A673 (cell line): ENCODE measurements around the gene ETFA. TPM values are rescaled to one million over a fixed set of nuclear protein-coding genes. Genes with fewer than 3 reads are reported as not detected.
A peak's percentile ranks its signal among the peaks of the same experiment; 100 is the strongest.

Experiments
- BruUV-seq: library from RNA; stranded (reverse); fragments of 400-500 nt; replicated peaks from 2 replicates; lab custom pipeline; 2021; lab: Mats Ljungman, UMichigan
- CTCF ChIA-PET: fragments of 300-600 bp; sonication (Branson Sonifier 250); formaldehyde crosslinking; loops from one replicate; lab custom pipeline; 2022; ENCODE audit warnings: antibody characterized with exemption; lab: Charles Lee
- POLR2A ChIA-PET: fragments of 300-600 bp; sonication (Branson Sonifier 250); formaldehyde crosslinking; loops from one replicate; lab custom pipeline; 2022; ENCODE audit warnings: antibody characterized with exemption; ENCODE audit not compliant: low non-redundant PET; lab: Charles Lee
- DNase-seq: peaks from one replicate; pipeline ENCODE4 v3.0.0-alpha.2; 2015; ENCODE audit warnings: low spot score
- H3K27ac ChIP-seq: fragments of 200-600 bp; sonication (generic); 2 replicates; pipeline ENCODE4 v1.5.1; 2016; ENCODE audit warnings: mixed run types, low read depth, mild to moderate bottlenecking, mixed read lengths, antibody characterized with exemption, low read length; ENCODE audit not compliant: poor library complexity, severe bottlenecking
- H3K27me3 ChIP-seq: fragments of 200-600 bp; sonication (generic); replicated peaks from 2 replicates; pipeline ENCODE4 v1.6.1; 2017; ENCODE audit warnings: mixed run types, low read depth, mild to moderate bottlenecking, mixed read lengths, antibody characterized with exemption, low read length; ENCODE audit not compliant: insufficient read depth, poor library complexity
- H3K36me3 ChIP-seq: fragments of 200-600 bp; sonication (generic); 2 replicates; pipeline ENCODE4 v1.6.1; 2016; ENCODE audit warnings: mixed run types, mild to moderate bottlenecking, mixed read lengths, antibody characterized with exemption, low read length; ENCODE audit not compliant: insufficient read depth, poor library complexity, severe bottlenecking
- H3K4me1 ChIP-seq: fragments of 200-600 bp; sonication (generic); 2 replicates; pipeline ENCODE4 v1.6.1; 2017; ENCODE audit warnings: mixed run types, mild to moderate bottlenecking, mixed read lengths, antibody characterized with exemption, low read length; ENCODE audit not compliant: insufficient read depth, poor library complexity, severe bottlenecking
- H3K4me3 ChIP-seq: fragments of 200-600 bp; sonication (generic); 2 replicates; pipeline ENCODE4 v1.5.1; 2016; ENCODE audit warnings: low read depth, mixed run types, mild to moderate bottlenecking, mixed read lengths, low read length; ENCODE audit not compliant: poor library complexity, severe bottlenecking
- H3K9me3 ChIP-seq: fragments of 200-600 bp; sonication (generic); 2 replicates; pipeline ENCODE4 v1.6.1; 2016; ENCODE audit warnings: mixed run types, low read depth, mild to moderate bottlenecking, mixed read lengths, antibody characterized with exemption, low read length; ENCODE audit not compliant: poor library complexity, severe bottlenecking
- EZH2 ChIP-seq: fragments of 200-600 bp; sonication (generic); IDR thresholded peaks from 2 replicates; pipeline ENCODE4 v1.6.1; 2017; ENCODE audit warnings: borderline replicate concordance, low read depth, mild to moderate bottlenecking, mixed read lengths, antibody characterized with exemption, low read length; ENCODE audit not compliant: poor library complexity, severe bottlenecking
- intact Hi-C: fragments of 100-400 bp; cut with micrococcal nuclease; formaldehyde crosslinking; loops from one replicate; pipeline ENCODE4 v1.10.0; 2022; ENCODE audit not compliant: unreplicated experiment
- total RNA-seq: library from RNA; stranded (reverse); gene quantifications from 2 replicates; pipeline ENCODE4 v1.2.3, GENCODE V29; 2021
- TF ChIP-seq, protein P1 (sequence below): fragments of 300-800, 200-600 bp; sonication (generic); conservative IDR thresholded peaks from 2 replicates; pipeline ENCODE4 v1.5.1; 2017; ENCODE audit warnings: low read depth, mild to moderate bottlenecking, antibody characterized with exemption, low read length, moderate library complexity, mixed read lengths

The ETFA gene
- total RNA-seq, 1 experiment from 2014 or later = 133 TPM

DNA sequence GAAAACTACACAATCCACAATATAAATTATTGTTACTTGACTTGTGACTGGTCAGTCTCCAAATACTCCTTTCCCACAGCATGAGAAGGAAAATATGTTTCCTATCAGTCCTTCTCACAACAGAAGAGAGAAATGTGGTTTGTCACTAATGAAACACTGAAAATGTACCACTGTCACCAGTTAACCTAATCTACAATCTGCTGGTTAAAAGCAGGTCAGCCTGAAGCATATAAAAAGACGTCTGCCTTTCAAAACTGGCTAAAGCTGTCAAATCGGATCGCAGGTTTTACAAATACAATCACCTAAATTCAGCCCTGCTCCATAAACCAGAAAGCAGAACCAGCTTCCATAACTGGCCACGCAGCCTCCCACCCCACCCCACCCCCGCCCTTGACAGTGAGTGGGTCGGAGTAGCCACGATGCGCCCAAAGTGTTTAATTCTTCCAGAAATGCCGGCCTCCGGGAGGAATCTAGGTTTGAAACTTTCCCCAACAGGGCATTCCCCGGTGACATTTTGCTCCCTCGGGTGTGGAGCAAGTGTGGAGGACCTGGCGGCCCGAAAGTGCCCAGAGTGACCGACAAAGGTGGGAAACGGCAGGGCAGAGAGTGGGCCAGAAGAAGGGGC lies 682 bp downstream of the ETFA start:
- no peak for TF ChIP-seq EZH2
- TF ChIP-seq, protein P1, sequence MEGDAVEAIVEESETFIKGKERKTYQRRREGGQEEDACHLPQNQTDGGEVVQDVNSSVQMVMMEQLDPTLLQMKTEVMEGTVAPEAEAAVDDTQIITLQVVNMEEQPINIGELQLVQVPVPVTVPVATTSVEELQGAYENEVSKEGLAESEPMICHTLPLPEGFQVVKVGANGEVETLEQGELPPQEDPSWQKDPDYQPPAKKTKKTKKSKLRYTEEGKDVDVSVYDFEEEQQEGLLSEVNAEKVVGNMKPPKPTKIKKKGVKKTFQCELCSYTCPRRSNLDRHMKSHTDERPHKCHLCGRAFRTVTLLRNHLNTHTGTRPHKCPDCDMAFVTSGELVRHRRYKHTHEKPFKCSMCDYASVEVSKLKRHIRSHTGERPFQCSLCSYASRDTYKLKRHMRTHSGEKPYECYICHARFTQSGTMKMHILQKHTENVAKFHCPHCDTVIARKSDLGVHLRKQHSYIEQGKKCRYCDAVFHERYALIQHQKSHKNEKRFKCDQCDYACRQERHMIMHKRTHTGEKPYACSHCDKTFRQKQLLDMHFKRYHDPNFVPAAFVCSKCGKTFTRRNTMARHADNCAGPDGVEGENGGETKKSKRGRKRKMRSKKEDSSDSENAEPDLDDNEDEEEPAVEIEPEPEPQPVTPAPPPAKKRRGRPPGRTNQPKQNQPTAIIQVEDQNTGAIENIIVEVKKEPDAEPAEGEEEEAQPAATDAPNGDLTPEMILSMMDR = no peak
- no peaks in the 10 kb centered on the region for H3K27me3 ChIP-seq
- CTCF ChIA-PET = interaction anchor here (0.7 kb wide), 1 partner anchor 557 kb away, joined by 4 read pairs; no protein-coding TSS in a partner anchor
- intact Hi-C loops = no loop called here
- POLR2A ChIA-PET = interaction anchor here (0.6 kb wide), 1 partner anchor 1302 kb away, joined by 3 read pairs; no protein-coding TSS in a partner anchor
- no peaks in the 10 kb centered on the region for H3K4me1 ChIP-seq
- H3K27ac ChIP-seq = peak overlapping the region; percentile 87
- TSS peak; percentile 47 for BruUV-seq
- no peaks in the 10 kb centered on the region for H3K36me3 ChIP-seq
- no peaks in the 10 kb centered on the region for H3K9me3 ChIP-seq
- no peak for DNase-seq
- H3K4me3 ChIP-seq = peak overlapping the region; percentile 99

DNA sequence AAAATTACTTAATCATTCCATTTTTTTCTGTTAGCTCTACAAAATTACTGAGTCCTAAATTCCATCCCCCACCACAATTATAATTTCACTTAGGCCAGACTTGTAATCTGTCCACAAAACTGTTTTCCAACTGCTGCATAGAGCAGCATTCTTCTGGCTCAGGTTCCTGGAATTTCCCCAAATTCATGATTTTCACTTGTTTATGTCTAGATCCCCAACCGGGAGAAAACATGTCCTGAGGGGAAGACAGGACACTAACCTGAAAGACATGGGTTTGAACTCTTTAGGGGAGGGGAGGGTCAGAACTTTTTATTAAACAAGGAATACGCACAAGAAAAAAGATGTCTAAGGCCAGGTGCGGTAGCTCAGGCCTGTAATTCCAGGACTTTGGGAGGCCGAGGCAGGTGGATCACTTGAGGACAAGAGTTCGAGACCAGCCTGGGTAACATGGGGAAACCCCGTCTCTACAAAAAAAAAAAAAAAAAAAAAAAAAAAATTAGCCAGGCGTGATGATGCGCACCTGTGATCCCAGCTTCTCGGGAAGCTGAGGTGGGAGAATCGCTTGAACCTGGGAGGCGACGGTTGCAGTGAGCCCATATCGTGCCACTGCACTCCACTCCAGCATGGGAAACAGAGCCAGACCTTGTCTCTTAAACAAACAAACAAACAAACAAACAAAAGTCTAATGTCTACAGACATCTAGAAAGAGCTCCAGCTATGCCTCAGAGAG lies 1.5 kb downstream of the ETFA start:
- DNase-seq = no peak
- peak overlapping the region; percentile 99 for H3K4me3 ChIP-seq
- H3K27me3 ChIP-seq = no peaks in the 10 kb centered on the region
- intact Hi-C loops = no loop called here
- no peaks in the 10 kb centered on the region for H3K9me3 ChIP-seq
- H3K4me1 ChIP-seq = no peaks in the 10 kb centered on the region
- BruUV-seq = no TSS peak
- H3K27ac ChIP-seq = no peak overlapping the region
- TF ChIP-seq, protein P1 = no peak
- TF ChIP-seq EZH2 = no peak
- ChIA-PET CTCF (interaction anchor here (0.7 kb wide), 1 partner anchor 558 kb away, joined by 4 read pairs; no protein-coding TSS in a partner anchor), POLR2A (interaction anchor here (0.6 kb wide), 1 partner anchor 1303 kb away, joined by 3 read pairs; no protein-coding TSS in a partner anchor)
- no peaks in the 10 kb centered on the region for H3K36me3 ChIP-seq

DNA sequence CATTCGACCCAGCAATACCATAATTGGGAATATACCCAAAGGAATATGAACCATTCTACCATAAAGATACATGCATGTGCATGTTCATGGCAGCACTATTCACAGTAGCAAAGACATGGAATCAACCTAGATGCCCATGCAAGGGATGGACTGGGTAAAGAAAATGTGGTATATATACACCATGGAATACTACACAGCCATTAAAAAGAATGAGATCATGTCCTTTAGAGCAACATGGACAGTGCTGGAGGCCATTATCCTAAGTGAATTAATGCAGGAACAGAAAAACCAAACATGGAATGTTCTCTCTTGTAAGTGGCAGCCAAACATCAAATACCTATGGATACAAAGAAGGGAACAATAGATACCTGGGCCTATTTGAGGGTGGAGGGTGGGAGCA lies 7.4 kb downstream of the ETFA start:
- CTCF ChIA-PET = no interaction called here
- POLR2A ChIA-PET = no interaction called here
- Histone ChIP-seq H3K4me3 (no peak overlapping the region), H3K36me3 (no peaks in the 10 kb centered on the region), H3K4me1 (no peaks in the 10 kb centered on the region), H3K9me3 (no peaks in the 10 kb centered on the region), H3K27ac (no peak overlapping the region), H3K27me3 (no peaks in the 10 kb centered on the region)
- TF ChIP-seq EZH2 = no peak
- TF ChIP-seq, protein P1 = no peak
- no TSS peak for BruUV-seq
- no peak for DNase-seq
- intact Hi-C loops = no loop called here
